H1 (cell line): ENCODE data around the gene CAT. TPM values are rescaled to one million over a fixed set of nuclear protein-coding genes. Genes with fewer than 3 reads are reported as not detected.

ENCODE experiments used
- CTCF ChIA-PET: fragments of 300-600 bp; sonication (Branson Sonifier 250); formaldehyde crosslinking; loops from one replicate; lab custom pipeline; 2021; ENCODE audit not compliant: partially characterized antibody; lab: Charles Lee
- POLR2A ChIA-PET: fragments of 300-600 bp; sonication (Branson Sonifier 250); formaldehyde crosslinking; loops from one replicate; lab custom pipeline; 2021; ENCODE audit warnings: inconsistent platforms; ENCODE audit not compliant: partially characterized antibody; lab: Charles Lee
- DNase-seq, 2 experiments: peaks; one replicate each; pipeline versions ENCODE4 v3.0.0 to v3.0.0-alpha.2; 2010 to 2022; ENCODE audit warnings: low spot score in 2 of 2, low read depth in 1 of 2, mixed read lengths in 1 of 2
- FAIRE-seq: peaks from 2 replicates; lab custom pipeline; 2011; peaks lifted over from hg19 to GRCh38; lab: Jason Lieb, UNC
- H2AFZ ChIP-seq: 2 replicates; pipeline ENCODE4 v1.8.1; 2012; ENCODE audit warnings: low read length, inconsistent platforms
- H2AK5ac ChIP-seq: 2 replicates; pipeline ENCODE4 v1.6.1; 2013; ENCODE audit warnings: low read depth, low read length
- H2BK120ac ChIP-seq: replicated peaks from 2 replicates; pipeline ENCODE3; 2013; ENCODE audit warnings: low read depth, low read length, inconsistent platforms
- H2BK12ac ChIP-seq: 2 replicates; pipeline ENCODE4 v1.6.1; 2013; ENCODE audit warnings: low read depth, low read length
- H2BK15ac ChIP-seq: 2 replicates; pipeline ENCODE4 v1.6.1; 2013; ENCODE audit warnings: low read length
- H2BK20ac ChIP-seq: 2 replicates; pipeline ENCODE4 v1.6.1; 2013; ENCODE audit warnings: low read length
- H2BK5ac ChIP-seq: 2 replicates; pipeline ENCODE4 v1.6.1; 2013; ENCODE audit warnings: low read depth, low read length
- H3K14ac ChIP-seq: 2 replicates; pipeline ENCODE4 v1.6.1; 2013; ENCODE audit warnings: inconsistent platforms; ENCODE audit not compliant: insufficient read length
- H3K18ac ChIP-seq: 2 replicates; pipeline ENCODE4 v1.6.1; 2013; ENCODE audit warnings: low read length; ENCODE audit errors: extremely low read depth
- H3K23ac ChIP-seq: 2 replicates; pipeline ENCODE4 v1.6.1; 2013; ENCODE audit warnings: inconsistent platforms; ENCODE audit not compliant: insufficient read length
- H3K23me2 ChIP-seq: 2 replicates; pipeline ENCODE4 v1.6.1; 2013; ENCODE audit warnings: low read depth, low read length
- H3K27ac ChIP-seq: 2 replicates; pipeline ENCODE4 v1.6.1; 2011; ENCODE audit warnings: low read depth, low read length, inconsistent platforms
- H3K27me3 ChIP-seq, 4 experiments: replicated peaks in 1 of 4; 1 replicate in 1 of 4; 2 replicates in 3 of 4; pipeline versions ENCODE4 v1.6.1 to v1.8.1; 2011 to 2013; ENCODE audit warnings: low read length in 3 of 4, mild to moderate bottlenecking in 3 of 4, inconsistent platforms in 2 of 4, mixed read lengths in 2 of 4, moderate library complexity in 1 of 4; ENCODE audit not compliant: control insufficient read depth in 3 of 4, insufficient read depth in 3 of 4; ENCODE audit errors: extremely low read depth in 1 of 4
- H3K36me3 ChIP-seq, 4 experiments: 2 replicates each; pipeline versions ENCODE4 v1.6.1 to v1.8.1; 2011 to 2013; ENCODE audit warnings: mild to moderate bottlenecking in 4 of 4, low read length in 3 of 4, moderate library complexity in 2 of 4, control low read depth in 1 of 4, inconsistent platforms in 1 of 4; ENCODE audit not compliant: insufficient read depth in 4 of 4, control insufficient read depth in 2 of 4
- H3K4ac ChIP-seq: replicated peaks from 2 replicates; pipeline ENCODE3; 2013; ENCODE audit warnings: low read length, low read depth, mixed read lengths, inconsistent platforms; ENCODE audit not compliant: insufficient read length
- H3K4me1 ChIP-seq, 4 experiments: replicated peaks in 1 of 4; 1 replicate in 1 of 4; 2 replicates in 3 of 4; pipeline versions ENCODE4 v1.6.1 to v1.8.1; 2011 to 2013; ENCODE audit warnings: low read length in 3 of 4, inconsistent platforms in 2 of 4, mixed read lengths in 1 of 4; ENCODE audit not compliant: insufficient read depth in 4 of 4, control insufficient read depth in 3 of 4
- H3K4me2 ChIP-seq, 2 experiments: 2 replicates each; pipeline versions ENCODE4 v1.6.1 to v1.8.1; 2011 to 2013; ENCODE audit warnings: low read depth in 2 of 2, low read length in 2 of 2, control low read depth in 1 of 2, inconsistent platforms in 1 of 2, mild to moderate bottlenecking in 1 of 2; ENCODE audit not compliant: insufficient read depth in 1 of 2
- H3K4me3 ChIP-seq, 4 experiments: fragments of 200-600, 300-600 bp in 1 of 4; sonication (generic), shearing (Covaris generic), sonication (Bioruptor Twin) in 1 of 4; 2 replicates each; pipeline versions ENCODE4 v1.5.1 to v1.8.1; 2011 to 2016; ENCODE audit warnings: low read length in 4 of 4, low read depth in 3 of 4, control low read depth in 2 of 4, inconsistent platforms in 2 of 4, mild to moderate bottlenecking in 2 of 4, mixed read lengths in 1 of 4, moderate library complexity in 1 of 4; ENCODE audit not compliant: insufficient read depth in 2 of 4; ENCODE audit errors: extremely low read depth in 1 of 4
- H3K56ac ChIP-seq: replicated peaks from 2 replicates; pipeline ENCODE3; 2013; ENCODE audit warnings: low read depth, mild to moderate bottlenecking, mixed read lengths, low read length, inconsistent platforms; ENCODE audit not compliant: insufficient read length
- H3K79me1 ChIP-seq: 2 replicates; pipeline ENCODE4 v1.6.1; 2013; ENCODE audit warnings: low read depth, low read length, control low read depth
- H3K79me2 ChIP-seq, 2 experiments: 2 replicates each; pipeline versions ENCODE4 v1.6.1 to v1.8.1; 2012 to 2013; ENCODE audit warnings: low read length in 2 of 2, mild to moderate bottlenecking in 2 of 2, inconsistent platforms in 1 of 2; ENCODE audit not compliant: insufficient read depth in 2 of 2, control insufficient read depth in 1 of 2
- H3K9ac ChIP-seq, 4 experiments: replicated peaks in 1 of 4; 1 replicate in 1 of 4; 2 replicates in 3 of 4; pipeline versions ENCODE4 v1.6.1 to v1.8.1; 2011 to 2013; ENCODE audit warnings: low read depth in 3 of 4, low read length in 3 of 4, control low read depth in 2 of 4, mild to moderate bottlenecking in 2 of 4, moderate library complexity in 2 of 4, inconsistent platforms in 1 of 4; ENCODE audit errors: extremely low read depth in 1 of 4
- H3K9me3 ChIP-seq, 2 experiments: 2 replicates each; pipeline versions ENCODE4 v1.6.1 to v1.8.1; 2012 to 2013; ENCODE audit warnings: mild to moderate bottlenecking in 2 of 2, moderate library complexity in 2 of 2, control low read depth in 1 of 2, inconsistent platforms in 1 of 2, low read depth in 1 of 2, low read length in 1 of 2, mixed read lengths in 1 of 2; ENCODE audit not compliant: insufficient read depth in 2 of 2
- H4K20me1 ChIP-seq, 2 experiments: replicated peaks in 1 of 2; 2 replicates each; pipeline versions ENCODE3 to v1.8.1; 2011 to 2013; ENCODE audit warnings: inconsistent platforms in 2 of 2, low read length in 2 of 2, mild to moderate bottlenecking in 1 of 2; ENCODE audit not compliant: insufficient read depth in 2 of 2, control insufficient read depth in 1 of 2
- H4K5ac ChIP-seq: 2 replicates; pipeline ENCODE4 v1.6.1; 2013; ENCODE audit warnings: low read length, low read depth, mixed read lengths, inconsistent platforms; ENCODE audit not compliant: insufficient read length
- H4K8ac ChIP-seq: 2 replicates; pipeline ENCODE4 v1.8.0; 2013; ENCODE audit warnings: mild to moderate bottlenecking, moderate library complexity, low read length, inconsistent platforms; ENCODE audit not compliant: insufficient read depth; ENCODE audit errors: extremely low read depth
- H4K91ac ChIP-seq: replicated peaks from 2 replicates; pipeline ENCODE3; 2013; ENCODE audit warnings: low read length, mixed read lengths, inconsistent platforms; ENCODE audit not compliant: insufficient read length
- KDM1A ChIP-seq: fragments of 200-600, 300-600 bp; sonication (generic); IDR thresholded peaks from 2 replicates; pipeline ENCODE4 v1.7.1; 2016; ENCODE audit warnings: mild to moderate bottlenecking, low read length, borderline replicate concordance
- KDM4A ChIP-seq: IDR thresholded peaks from one replicate; pipeline ENCODE4 v1.7.1; 2012; ENCODE audit warnings: low read depth, mild to moderate bottlenecking, moderate library complexity, low read length, inconsistent platforms; ENCODE audit not compliant: severe bottlenecking
- KDM5A ChIP-seq: fragments of 200-600 bp; IDR thresholded peaks from 2 replicates; pipeline ENCODE4 v1.7.1; 2012; ENCODE audit warnings: mild to moderate bottlenecking, low read length, inconsistent platforms, mixed read lengths
- NRF1 ChIP-seq: IDR thresholded peaks from 2 replicates; pipeline ENCODE4 v1.6.1; 2011; ENCODE audit warnings: mild to moderate bottlenecking, low read depth, low read length, improper control_type of control experiment
- PHF8 ChIP-seq: fragments of 200-600 bp; sonication (generic); conservative IDR thresholded peaks from 2 replicates; pipeline ENCODE4 v1.7.1; 2012; ENCODE audit warnings: low read depth, mild to moderate bottlenecking, inconsistent platforms, low read length, moderate library complexity
- SIX5 ChIP-seq: IDR thresholded peaks from 2 replicates; pipeline ENCODE4 v1.6.1; 2011; ENCODE audit warnings: mild to moderate bottlenecking, low read depth, low read length
- SP1 ChIP-seq: IDR thresholded peaks from 2 replicates; pipeline ENCODE4 v1.6.1; 2011; ENCODE audit warnings: low read depth, low read length
- SP2 ChIP-seq: IDR thresholded peaks from 2 replicates; pipeline ENCODE4 v1.6.1; 2012; ENCODE audit warnings: mild to moderate bottlenecking, low read length, inconsistent platforms
- SUZ12 ChIP-seq: fragments of 200-600 bp; sonication (generic); IDR thresholded peaks from 2 replicates; pipeline ENCODE4 v1.6.1; 2012; ENCODE audit warnings: mild to moderate bottlenecking, inconsistent platforms, low read length, moderate library complexity, mixed read lengths
- TAF7 ChIP-seq: optimal IDR thresholded peaks from 2 replicates; pipeline ENCODE3; 2011; ENCODE audit warnings: low read depth, mild to moderate bottlenecking, inconsistent platforms, low read length, moderate library complexity, borderline replicate concordance
- TBP ChIP-seq: IDR thresholded peaks from 2 replicates; pipeline ENCODE4 v1.6.1; 2011; ENCODE audit warnings: low read depth, low read length, improper control_type of control experiment
- YY1 ChIP-seq: IDR thresholded peaks from 2 replicates; pipeline ENCODE4 v1.6.1; 2011; ENCODE audit warnings: low read depth, mild to moderate bottlenecking, low read length
- WGBS, 2 experiments: shearing (Covaris generic) in 1 of 2; methylation state at CpG; one replicate each; pipeline versions ENCODE4 v1.1.6 to v1.1.7; 2013 to 2015; ENCODE audit warnings: low lambda C conversion rate in 2 of 2, mixed read lengths in 2 of 2, inconsistent platforms in 1 of 2, low coverage in 1 of 2, missing lambda C conversion rate in 1 of 2; ENCODE audit not compliant: insufficient replicate concordance in 2 of 2, insufficient coverage in 1 of 2, insufficient read length in 1 of 2; ENCODE audit errors: extremely low coverage in 1 of 2, missing lambda C conversion rate in 1 of 2; 5-methylcytosine and 5-hydroxymethylcytosine counted together
- polyA plus RNA-seq, 7 experiments: library from polyadenylated mRNA; depleted of rRNA in 3 of 7; stranded (reverse) in 5 of 7; unstranded in 2 of 7; fragments of >200 nt in 5 of 7; fragments of 200-250 nt in 2 of 7; gene quantifications; 1 replicate in 5 of 7; 2 replicates in 1 of 7; 4 replicates in 1 of 7; pipeline versions ENCODE4 v1.2.1 to v1.2.3, GENCODE V29; 2011 to 2013; ENCODE audit warnings: missing spikeins in 2 of 7, mixed read lengths in 2 of 7
- total RNA-seq: library from RNA; stranded (reverse); fragmentation: NEBNext Ultra II Directional; extraction: Animal tissue kit (Norgen Biotek cat#: 25700); gene quantifications from 2 replicates; pipeline ENCODE4 v1.2.1, GENCODE V29; 2021
- TF ChIP-seq, protein P1 (sequence below): IDR thresholded peaks from 2 replicates; pipeline ENCODE4 v1.6.1; 2011; ENCODE audit warnings: low read length, improper control_type of control experiment
- TF ChIP-seq, protein P2 (sequence below): IDR thresholded peaks from 2 replicates; pipeline ENCODE4 v1.6.1; 2012; ENCODE audit warnings: inconsistent platforms

Gene CAT
- total and polyA plus RNA-seq, 2 of the 8 experiments (the other 6 are each of a cell fraction or from before 2014, with no cell fraction given), result 9.6 to 15.0 TPM

- H3K36me3 ChIP-seq, result no peaks in the 10 kb centered on the region
- H3K4me2 ChIP-seq, result no peak overlapping the region
- WGBS, 2 experiments, result 88 to 100% methylated on average over 1 to 4 of the region's 4 CpGs
- no peak overlapping the region for H2BK20ac ChIP-seq
- H2BK5ac ChIP-seq, result no peak overlapping the region
- H2BK120ac ChIP-seq, result no peak overlapping the region
- no peaks in the 10 kb centered on the region for H3K4me1 ChIP-seq
- no peak overlapping the region for H3K9ac ChIP-seq
- ChIA-PET POLR2A (no interaction called here), CTCF (interaction anchor here (0.6 to 1.7 kb wide), 4 partner anchors 13 to 95 kb away, joined by 3 to 7 read pairs (median 4); no protein-coding TSS in a partner anchor)
- H3K27me3 ChIP-seq, result no peaks in the 10 kb centered on the region
- no peak overlapping the region for H3K18ac ChIP-seq
- H3K4ac ChIP-seq, result no peak overlapping the region
- H2AFZ ChIP-seq, result no peak overlapping the region
- H2AK5ac ChIP-seq, result no peak overlapping the region
- H3K79me2 ChIP-seq, result no peaks in the 10 kb centered on the region
- no peaks in the 10 kb centered on the region for H3K79me1 ChIP-seq
- H2BK12ac ChIP-seq, result no peak overlapping the region
- H3K4me3 ChIP-seq, result no peak overlapping the region
- peaks cover 0 to 3% of the 10 kb centered on the region in 2 experiments; a peak in 1 of 4 replicates for H3K9me3 ChIP-seq
- no peak overlapping the region for H3K14ac ChIP-seq
- H3K23ac ChIP-seq, result no peak overlapping the region
- H4K91ac ChIP-seq, result no peak overlapping the region
- H3K56ac ChIP-seq, result no peak overlapping the region
- H3K27ac ChIP-seq, result no peak overlapping the region
- no peaks in the 10 kb centered on the region for H4K20me1 ChIP-seq
- no peak overlapping the region for H2BK15ac ChIP-seq
- no peak overlapping the region for H4K5ac ChIP-seq
- H3K23me2 ChIP-seq, result no peaks in the 10 kb centered on the region
- no peak for TF ChIP-seq TBP
- TF ChIP-seq KDM4A, result no peak
- TF ChIP-seq NRF1, result no peak
- TF ChIP-seq, protein P1, sequence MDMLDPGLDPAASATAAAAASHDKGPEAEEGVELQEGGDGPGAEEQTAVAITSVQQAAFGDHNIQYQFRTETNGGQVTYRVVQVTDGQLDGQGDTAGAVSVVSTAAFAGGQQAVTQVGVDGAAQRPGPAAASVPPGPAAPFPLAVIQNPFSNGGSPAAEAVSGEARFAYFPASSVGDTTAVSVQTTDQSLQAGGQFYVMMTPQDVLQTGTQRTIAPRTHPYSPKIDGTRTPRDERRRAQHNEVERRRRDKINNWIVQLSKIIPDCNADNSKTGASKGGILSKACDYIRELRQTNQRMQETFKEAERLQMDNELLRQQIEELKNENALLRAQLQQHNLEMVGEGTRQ, result no peak
- no peak for TF ChIP-seq KDM5A
- TF ChIP-seq YY1, result no peak
- no peak for TF ChIP-seq SP1
- TF ChIP-seq, protein P2, sequence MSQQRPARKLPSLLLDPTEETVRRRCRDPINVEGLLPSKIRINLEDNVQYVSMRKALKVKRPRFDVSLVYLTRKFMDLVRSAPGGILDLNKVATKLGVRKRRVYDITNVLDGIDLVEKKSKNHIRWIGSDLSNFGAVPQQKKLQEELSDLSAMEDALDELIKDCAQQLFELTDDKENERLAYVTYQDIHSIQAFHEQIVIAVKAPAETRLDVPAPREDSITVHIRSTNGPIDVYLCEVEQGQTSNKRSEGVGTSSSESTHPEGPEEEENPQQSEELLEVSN, result no peak
- no peak for TF ChIP-seq KDM1A
- no peak for TF ChIP-seq TAF7
- TF ChIP-seq PHF8, result no peak
- no peak for TF ChIP-seq SUZ12
- no peak for TF ChIP-seq SP2
- TF ChIP-seq SIX5, result no peak
- TF ChIP-seq, all 59 proteins: peak for 0
- DNase-seq (no peak), FAIRE-seq (no peak)
- no peak overlapping the region for H4K8ac ChIP-seq
Observed at GRCh38 chr11:34445956-34446355, 7.2 kb downstream of the CAT start.
